Fibroblast of gingiva (primary cell): Measurements from ENCODE around the gene ANKRD29.
A peak's percentile ranks its signal among the peaks of the same experiment; 100 is the strongest.
"Not testable (repeated sequence)": the region's sequence is repeated elsewhere in the genome, so short reads cannot be mapped to it uniquely, and the experiment has no call there.

Experiments used
- DNase-seq: peaks from one replicate; pipeline ENCODE4 v3.0.0-alpha.2; 2011; ENCODE audit warnings: low read depth

The ANKRD29 gene

GRCh38 chr18:23583071-23583865 is 79.4 kb downstream of the ANKRD29 start:
- no peak for DNase-seq

GRCh38 chr18:23580677-23581367 is 81.9 kb downstream of the ANKRD29 start:
- DNase-seq = peak; percentile 36

GRCh38 chr18:23578891-23579653 is 83.6 kb downstream of the ANKRD29 start:
- DNase-seq = peak; percentile 36

GRCh38 chr18:23578067-23578701 is 84.5 kb downstream of the ANKRD29 start:
- DNase-seq = no peak

- not testable (repeated sequence) for DNase-seq
Observed at GRCh38 chr18:23577521-23577920, 85.2 kb downstream of the ANKRD29 start.

- DNase-seq = no peak
Observed at GRCh38 chr18:23575309-23575651, 87.4 kb downstream of the ANKRD29 start.

- no peak for DNase-seq
Observed at GRCh38 chr18:23574611-23575308, 88.0 kb downstream of the ANKRD29 start.

- peak; percentile 49 for DNase-seq
Observed at GRCh38 chr18:23573626-23574431, 88.9 kb downstream of the ANKRD29 start.

- DNase-seq = no peak
Observed at GRCh38 chr18:23573020-23573419, 89.7 kb downstream of the ANKRD29 start.

GRCh38 chr18:23572570-23572969 is 90.1 kb downstream of the ANKRD29 start:
- DNase-seq = no peak

GRCh38 chr18:23572012-23572411 is 90.7 kb downstream of the ANKRD29 start:
- DNase-seq = no peak

GRCh38 chr18:23570912-23571504 is 91.7 kb downstream of the ANKRD29 start:
- no peak for DNase-seq

- no peak for DNase-seq
Observed at GRCh38 chr18:23569299-23570063, 93.2 kb downstream of the ANKRD29 start.

- no peak for DNase-seq
Observed at GRCh38 chr18:23568281-23569138, 94.2 kb downstream of the ANKRD29 start.

GRCh38 chr18:23567671-23568070 is 95.0 kb downstream of the ANKRD29 start:
- no peak for DNase-seq

- no peak for DNase-seq
Observed at GRCh38 chr18:23565916-23566547, 96.7 kb downstream of the ANKRD29 start.

- peak; percentile 13 for DNase-seq
Observed at GRCh38 chr18:23563377-23564043, 99.2 kb downstream of the ANKRD29 start.

GRCh38 chr18:23560186-23560585 is 102.5 kb downstream of the ANKRD29 start:
- no peak for DNase-seq
